OCI-M2 (cell line): Measurements from ENCODE around the gene KCNMB4.

Experiments
- DNase-seq: peaks from one replicate; lab custom pipeline; 2025; ENCODE audit not compliant: unreplicated experiment; lab: John Stamatoyannopoulos, UW

Gene KCNMB4, protein sequence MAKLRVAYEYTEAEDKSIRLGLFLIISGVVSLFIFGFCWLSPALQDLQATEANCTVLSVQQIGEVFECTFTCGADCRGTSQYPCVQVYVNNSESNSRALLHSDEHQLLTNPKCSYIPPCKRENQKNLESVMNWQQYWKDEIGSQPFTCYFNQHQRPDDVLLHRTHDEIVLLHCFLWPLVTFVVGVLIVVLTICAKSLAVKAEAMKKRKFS

GRCh38 chr12:70365648-70366518, at the start of gene KCNMB4:
Gene KCNMB4 (plus strand): TSS chr12:70366290. CDS start chr12:70366735, 445 bp downstream.
- peak; percentile 35 for DNase-seq

DNA sequence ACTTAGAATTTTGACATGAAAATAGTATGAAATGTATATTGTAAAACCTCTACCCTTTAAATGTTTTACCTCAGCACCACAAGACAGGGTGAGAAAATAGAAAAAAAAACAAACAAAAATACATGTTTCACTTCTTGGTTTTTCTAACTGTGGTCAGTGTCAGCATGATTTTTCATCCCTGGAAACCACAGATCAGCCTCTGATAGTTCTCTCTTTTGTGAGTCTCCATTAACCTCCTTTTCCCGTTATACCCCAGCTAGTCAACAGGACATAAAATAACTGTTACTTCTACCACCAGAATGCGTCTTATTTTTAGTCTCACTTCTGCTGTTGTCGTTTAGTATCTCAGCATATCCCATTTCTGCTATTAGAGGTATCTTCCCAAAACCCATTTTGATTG, 48.3 kb upstream of the KCNMB4 start:
- DNase-seq: no peak

- no peak for DNase-seq
Measured at GRCh38 chr12:70319605-70320004, 46.5 kb upstream of the KCNMB4 start.

DNA sequence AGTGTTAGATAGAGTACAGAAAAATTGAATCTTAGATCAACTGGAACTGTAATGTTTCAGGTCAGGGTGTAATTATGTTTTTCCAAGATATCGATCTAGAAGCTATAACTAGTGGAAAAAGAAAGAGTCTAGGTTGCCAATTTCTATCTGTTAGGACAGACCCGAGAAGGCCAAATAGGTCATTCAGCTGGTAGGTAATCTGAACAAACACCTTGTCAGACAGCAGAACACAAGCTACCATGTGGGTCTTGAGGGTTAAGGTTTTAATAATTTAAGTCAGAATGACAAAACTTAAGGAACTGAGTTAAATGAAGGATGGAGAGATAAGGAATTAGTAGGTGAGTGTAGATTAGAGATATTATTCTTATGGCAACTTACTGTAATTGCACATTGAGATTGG, 44.9 kb upstream of the KCNMB4 start:
- DNase-seq: no peak

GRCh38 chr12:70327541-70327940, 38.5 kb upstream of the KCNMB4 start:
- DNase-seq: no peak

DNA sequence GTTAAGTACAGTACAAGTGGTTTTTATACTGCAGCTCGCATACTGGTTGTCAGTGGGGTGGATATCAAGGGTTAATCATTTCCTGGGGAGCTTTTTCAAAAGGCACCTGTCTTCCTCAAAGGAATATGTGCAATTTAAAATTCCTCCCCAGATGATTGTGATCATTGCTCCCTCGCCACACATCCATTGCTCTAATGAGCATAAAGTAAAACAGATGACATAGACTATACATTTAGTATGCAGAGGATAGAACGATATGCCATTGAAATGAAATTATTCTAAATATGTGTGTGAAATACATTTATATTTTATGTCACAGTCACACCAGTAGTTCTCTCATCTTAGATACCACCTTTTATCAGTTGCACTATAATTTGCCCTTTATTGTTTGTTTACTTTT, 36.4 kb upstream of the KCNMB4 start:
- DNase-seq: no peak

DNA sequence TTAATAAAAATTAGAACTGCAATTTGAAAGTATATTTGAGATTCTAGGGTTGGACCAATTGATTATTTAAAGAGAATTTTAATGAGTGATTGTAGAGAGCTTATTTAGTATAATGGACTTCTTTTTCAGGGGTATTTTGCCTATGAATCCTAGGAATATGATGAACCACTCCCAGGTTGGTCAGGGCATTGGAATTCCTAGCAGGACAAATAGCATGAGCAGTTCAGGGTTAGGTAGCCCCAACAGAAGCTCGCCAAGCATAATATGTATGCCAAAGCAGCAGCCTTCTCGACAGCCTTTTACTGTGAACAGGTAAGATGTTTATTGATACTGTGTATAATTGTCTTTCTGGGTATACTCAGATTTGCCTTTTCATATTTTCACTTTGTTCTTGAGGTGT, 35.9 kb upstream of the KCNMB4 start:
- DNase-seq: no peak

DNA sequence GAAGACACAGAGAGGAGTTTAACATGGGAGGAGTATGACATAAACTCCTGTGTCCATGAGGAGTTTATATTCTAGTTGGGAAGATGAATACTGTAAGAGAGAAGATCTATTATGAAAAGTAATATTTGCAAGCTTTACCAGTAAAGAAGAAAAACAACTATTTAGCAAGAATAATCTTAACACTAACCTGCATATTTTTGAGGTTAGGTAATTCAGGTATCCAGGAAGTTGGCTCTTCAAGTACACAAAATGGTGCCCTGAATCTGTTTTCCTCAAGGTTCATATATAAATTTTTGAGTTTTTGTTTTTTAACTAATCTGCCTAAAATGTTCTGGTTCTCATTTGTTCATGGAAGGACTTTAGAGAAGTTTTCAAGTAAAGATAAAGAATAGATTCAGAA, 33.9 kb upstream of the KCNMB4 start:
- no peak for DNase-seq

GRCh38 chr12:70334742-70335141, 31.3 kb upstream of the KCNMB4 start:
- DNase-seq: no peak

- DNase-seq: no peak
Measured at GRCh38 chr12:70338531-70338930, 27.6 kb upstream of the KCNMB4 start.

DNA sequence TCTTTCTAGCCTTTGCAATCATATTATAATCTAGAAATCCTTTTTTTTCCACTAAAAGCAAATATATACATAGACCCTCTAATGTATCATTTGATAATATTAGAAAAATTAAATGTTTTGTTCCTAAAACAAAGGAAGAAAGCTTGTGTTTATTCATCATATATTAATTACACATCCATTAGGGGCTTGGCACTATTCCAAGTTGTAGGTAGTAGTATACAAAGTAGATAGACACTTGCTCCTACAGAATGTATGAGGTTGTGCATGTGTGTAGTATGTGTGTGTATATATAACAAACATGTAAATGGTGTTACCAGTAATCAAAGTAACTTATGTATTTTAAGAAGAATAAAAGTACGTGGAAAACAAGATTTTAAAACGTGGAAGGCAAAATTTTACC, 15.0 kb upstream of the KCNMB4 start:
- no peak for DNase-seq

- no peak for DNase-seq
Measured at GRCh38 chr12:70353780-70354660, 12.1 kb upstream of the KCNMB4 start.

GRCh38 chr12:70354787-70355186, 11.3 kb upstream of the KCNMB4 start:
- no peak for DNase-seq

- DNase-seq: no peak
Measured at GRCh38 chr12:70355972-70356371, 10.1 kb upstream of the KCNMB4 start.

GRCh38 chr12:70359458-70360197, 6.5 kb upstream of the KCNMB4 start:
- DNase-seq: no peak

- DNase-seq: no peak
Measured at GRCh38 chr12:70360218-70360617, 5.9 kb upstream of the KCNMB4 start.

GRCh38 chr12:70364695-70365397, 1.2 kb upstream of the KCNMB4 start:
- DNase-seq: no peak

- no peak for DNase-seq
Measured at GRCh38 chr12:70365398-70365647, 767 bp upstream of the KCNMB4 start.

DNA sequence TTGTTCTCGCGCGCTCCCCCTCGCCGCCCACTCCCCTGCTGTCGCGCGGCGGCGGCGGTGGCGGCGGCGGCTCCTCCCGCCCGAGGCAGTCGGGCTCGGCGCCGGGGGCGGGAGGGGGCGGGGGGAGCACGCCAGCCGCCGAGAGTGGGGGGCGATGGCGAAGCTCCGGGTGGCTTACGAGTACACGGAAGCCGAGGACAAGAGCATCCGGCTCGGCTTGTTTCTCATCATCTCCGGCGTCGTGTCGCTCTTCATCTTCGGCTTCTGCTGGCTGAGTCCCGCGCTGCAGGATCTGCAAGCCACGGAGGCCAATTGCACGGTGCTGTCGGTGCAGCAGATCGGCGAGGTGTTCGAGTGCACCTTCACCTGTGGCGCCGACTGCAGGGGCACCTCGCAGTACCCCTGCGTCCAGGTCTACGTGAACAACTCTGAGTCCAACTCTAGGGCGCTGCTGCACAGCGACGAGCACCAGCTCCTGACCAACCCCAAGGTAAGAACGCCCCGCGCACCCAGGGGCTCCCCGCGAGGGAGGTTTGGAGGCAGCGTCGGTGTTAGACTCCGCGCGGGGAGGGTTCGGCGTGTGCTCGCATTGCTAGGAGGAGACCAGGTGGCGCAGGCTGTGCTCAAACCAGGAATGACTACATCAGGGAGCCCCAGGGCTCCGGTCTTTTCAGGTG, 629 bp downstream of the KCNMB4 start:
- DNase-seq: no peak
